ENCODE measurements around the gene ALKBH6. TPM values are rescaled to one million over a fixed set of nuclear protein-coding genes. Genes with fewer than 3 reads are reported as not detected.

ALKBH6 gene
- total and polyA plus RNA-seq, 10 of the 15 experiments (the other 5 are each of a cell fraction or from before 2014, with no cell fraction given): 1.2 to 56.5 (median 36.1) TPM

DNA sequence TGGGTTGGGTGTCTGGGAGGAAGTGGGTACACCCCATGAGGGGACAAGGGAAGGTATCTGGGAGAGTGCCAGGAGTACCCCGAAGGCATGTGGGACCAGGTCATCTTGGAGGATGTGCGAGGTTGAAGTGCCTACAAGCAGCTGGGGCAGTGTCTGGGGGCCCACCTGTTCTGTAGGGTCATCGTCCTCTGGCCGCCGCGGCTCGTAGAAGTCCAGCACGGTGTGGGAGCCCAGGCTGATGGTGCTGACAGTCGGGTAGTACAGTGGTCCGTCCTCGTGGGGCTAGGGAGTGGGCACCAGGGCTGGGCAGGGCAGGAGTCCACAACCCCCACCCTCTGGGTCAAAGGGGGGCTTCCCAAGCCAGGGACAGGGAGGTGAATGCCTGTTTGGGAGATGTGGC is 3.6 kb downstream of the ALKBH6 start:
- no peak for FAIRE-seq
- intact Hi-C loops (cut with micrococcal nuclease; ENCODE audit: unreplicated experiment): loop anchor here (5.0 kb wide), 1 partner anchor 42 kb away; the partner anchor contains the start of genes THAP8 and WDR62
- in situ Hi-C loops (cut with MboI): no loop called here
- TF ChIP-seq CBX3 (IDR thresholded peaks at IDR 0.05; ENCODE audit: borderline replicate concordance, low read depth): no peak
- no peak for TF ChIP-seq DPF2 (IDR thresholded peaks at IDR 0.05)
- TF ChIP-seq BACH1 (IDR thresholded peaks at IDR 0.05; ENCODE audit: borderline replicate concordance): no peak
- no peak for TF ChIP-seq RAD51 (IDR thresholded peaks at IDR 0.05)
- no peak for TF ChIP-seq ZBED1 (IDR thresholded peaks at IDR 0.05; ENCODE audit: borderline replicate concordance)
- no peak for TF ChIP-seq KLF5 (IDR thresholded peaks at IDR 0.05; ENCODE audit: partially characterized antibody)
- no peak for TF ChIP-seq NFXL1 (IDR thresholded peaks at IDR 0.05; ENCODE audit: borderline replicate concordance)
- no peak for TF ChIP-seq TARDBP (IDR thresholded peaks at IDR 0.05; ENCODE audit: borderline replicate concordance)
- no peak for TF ChIP-seq RELA (IDR thresholded peaks at IDR 0.05; ENCODE audit: borderline replicate concordance, partially characterized antibody)
- TF ChIP-seq, protein P1, sequence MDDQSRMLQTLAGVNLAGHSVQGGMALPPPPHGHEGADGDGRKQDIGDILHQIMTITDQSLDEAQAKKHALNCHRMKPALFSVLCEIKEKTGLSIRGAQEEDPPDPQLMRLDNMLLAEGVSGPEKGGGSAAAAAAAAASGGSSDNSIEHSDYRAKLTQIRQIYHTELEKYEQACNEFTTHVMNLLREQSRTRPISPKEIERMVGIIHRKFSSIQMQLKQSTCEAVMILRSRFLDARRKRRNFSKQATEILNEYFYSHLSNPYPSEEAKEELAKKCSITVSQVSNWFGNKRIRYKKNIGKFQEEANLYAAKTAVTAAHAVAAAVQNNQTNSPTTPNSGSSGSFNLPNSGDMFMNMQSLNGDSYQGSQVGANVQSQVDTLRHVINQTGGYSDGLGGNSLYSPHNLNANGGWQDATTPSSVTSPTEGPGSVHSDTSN (IDR thresholded peaks at IDR 0.05; ENCODE audit: insufficient replicate concordance, low read depth, low read length): no peak
- TF ChIP-seq, protein P2, sequence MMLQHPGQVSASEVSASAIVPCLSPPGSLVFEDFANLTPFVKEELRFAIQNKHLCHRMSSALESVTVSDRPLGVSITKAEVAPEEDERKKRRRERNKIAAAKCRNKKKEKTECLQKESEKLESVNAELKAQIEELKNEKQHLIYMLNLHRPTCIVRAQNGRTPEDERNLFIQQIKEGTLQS (IDR thresholded peaks at IDR 0.05; ENCODE audit: borderline replicate concordance, extremely low read depth, low read depth, low read length): no peak
- TF ChIP-seq, protein P3, sequence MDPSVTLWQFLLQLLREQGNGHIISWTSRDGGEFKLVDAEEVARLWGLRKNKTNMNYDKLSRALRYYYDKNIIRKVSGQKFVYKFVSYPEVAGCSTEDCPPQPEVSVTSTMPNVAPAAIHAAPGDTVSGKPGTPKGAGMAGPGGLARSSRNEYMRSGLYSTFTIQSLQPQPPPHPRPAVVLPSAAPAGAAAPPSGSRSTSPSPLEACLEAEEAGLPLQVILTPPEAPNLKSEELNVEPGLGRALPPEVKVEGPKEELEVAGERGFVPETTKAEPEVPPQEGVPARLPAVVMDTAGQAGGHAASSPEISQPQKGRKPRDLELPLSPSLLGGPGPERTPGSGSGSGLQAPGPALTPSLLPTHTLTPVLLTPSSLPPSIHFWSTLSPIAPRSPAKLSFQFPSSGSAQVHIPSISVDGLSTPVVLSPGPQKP (IDR thresholded peaks at IDR 0.05; ENCODE audit: low read depth, low read length): no peak
- TF ChIP-seq ZZZ3 (IDR thresholded peaks at IDR 0.05; ENCODE audit: control insufficient read depth, insufficient read length, low read depth): no peak
- TF ChIP-seq EP300 (IDR thresholded peaks at IDR 0.05; ENCODE audit: borderline replicate concordance in 1 of 2, control insufficient read depth in 1 of 2, low read depth in 2 of 2, low read length in 2 of 2): no peak
- no peak for TF ChIP-seq NR2F1 (conservative IDR thresholded peaks at IDR 0.05)
- no peak for TF ChIP-seq FOS (IDR thresholded peaks at IDR 0.05; ENCODE audit: borderline replicate concordance, extremely low read depth, insufficient read length)
- TF ChIP-seq JUND (IDR thresholded peaks at IDR 0.05; ENCODE audit: low read depth, low read length): no peak
- no peak for TF ChIP-seq SMARCA5 (IDR thresholded peaks at IDR 0.05)
- TF ChIP-seq, protein P4, sequence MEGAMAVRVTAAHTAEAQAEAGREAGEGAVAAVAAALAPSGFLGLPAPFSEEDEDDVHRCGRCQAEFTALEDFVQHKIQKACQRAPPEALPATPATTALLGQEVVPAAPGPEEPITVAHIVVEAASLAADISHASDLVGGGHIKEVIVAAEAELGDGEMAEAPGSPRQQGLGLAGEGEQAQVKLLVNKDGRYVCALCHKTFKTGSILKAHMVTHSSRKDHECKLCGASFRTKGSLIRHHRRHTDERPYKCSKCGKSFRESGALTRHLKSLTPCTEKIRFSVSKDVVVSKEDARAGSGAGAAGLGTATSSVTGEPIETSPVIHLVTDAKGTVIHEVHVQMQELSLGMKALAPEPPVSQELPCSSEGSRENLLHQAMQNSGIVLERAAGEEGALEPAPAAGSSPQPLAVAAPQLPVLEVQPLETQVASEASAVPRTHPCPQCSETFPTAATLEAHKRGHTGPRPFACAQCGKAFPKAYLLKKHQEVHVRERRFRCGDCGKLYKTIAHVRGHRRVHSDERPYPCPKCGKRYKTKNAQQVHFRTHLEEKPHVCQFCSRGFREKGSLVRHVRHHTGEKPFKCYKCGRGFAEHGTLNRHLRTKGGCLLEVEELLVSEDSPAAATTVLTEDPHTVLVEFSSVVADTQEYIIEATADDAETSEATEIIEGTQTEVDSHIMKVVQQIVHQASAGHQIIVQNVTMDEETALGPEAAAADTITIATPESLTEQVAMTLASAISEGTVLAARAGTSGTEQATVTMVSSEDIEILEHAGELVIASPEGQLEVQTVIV (IDR thresholded peaks at IDR 0.05; ENCODE audit: borderline replicate concordance, partially characterized antibody): no peak
- TF ChIP-seq SREBF1 (IDR thresholded peaks at IDR 0.05; ENCODE audit: low read length): no peak
- Histone ChIP-seq H3K27me3 (replicated peaks in 1 of 2; ENCODE audit: control insufficient read depth in 2 of 2, insufficient read depth in 2 of 2, low read length in 1 of 2) (no peaks in the 10 kb centered on the region), H4K20me1 (ENCODE audit: control insufficient read depth, insufficient read depth) (no peaks in the 10 kb centered on the region), H3K36me3 (ENCODE audit: control insufficient read depth in 2 of 2, insufficient read depth in 2 of 2, low read length in 1 of 2) (no peaks in the 10 kb centered on the region), H3K9ac (ENCODE audit: control insufficient read depth, insufficient read depth, low read length) (no peak overlapping the region), H3K27ac (ENCODE audit: control insufficient read depth, insufficient read depth) (no peak overlapping the region), H3K9me3 (replicated peaks; ENCODE audit: control insufficient read depth, insufficient read depth, low read length) (no peaks in the 10 kb centered on the region), H2AFZ (ENCODE audit: control insufficient read depth, low read depth, low read length) (no peak overlapping the region), H3K4me2 (ENCODE audit: control insufficient read depth, insufficient read depth) (no peak overlapping the region), H3K4me3 (no peak overlapping the region), H3K4me1 (ENCODE audit: control insufficient read depth, insufficient read depth, low read length) (no peaks in the 10 kb centered on the region; the same call in 1 of the 2 replicates), H3K79me2 (ENCODE audit: control insufficient read depth, insufficient read depth, low read length) (peaks cover 16% of the 10 kb centered on the region)
- DNase-seq (ENCODE audit: low read depth, low spot score): no peak
- 84% methylated on average over 11 of the region's 11 CpGs for WGBS (ENCODE audit: insufficient coverage, insufficient replicate concordance, low lambda C conversion rate, missing lambda C conversion rate)
- ChIA-PET POLR2A (no interaction called here), SMC1A (ENCODE audit: uncharacterized antibody, unreplicated experiment) (no interaction called here), RAD21 (ENCODE audit: unreplicated experiment) (no interaction called here), CTCF (interaction anchor here (0.9 kb wide), 1 partner anchor 43 kb away, joined by 5 read pairs; the partner anchor contains the start of gene THAP8)
- no peak for ATAC-seq
- no TSS peak for BruUV-seq (replicated peaks)
